NCI-H2081 (cell line): ENCODE data around the gene TJP2.
"Not testable (repeated sequence)": the region's sequence is repeated elsewhere in the genome, so short reads cannot be mapped to it uniquely, and the experiment has no call there.

ENCODE experiments used
- DNase-seq, 2 experiments: peaks; one replicate each; lab custom pipeline; 2025; lab: John Stamatoyannopoulos, UW

The TJP2 gene

GRCh38 chr9:69158471-69158870, 15.6 kb upstream of the TJP2 start:
- DNase-seq, result no peak

GRCh38 chr9:69164573-69164972, 9.5 kb upstream of the TJP2 start:
- DNase-seq, result not testable (repeated sequence)

- DNase-seq, result no peak
Observed at GRCh38 chr9:69165581-69165980, 8.5 kb upstream of the TJP2 start.

GRCh38 chr9:69168709-69169217, 5.3 kb upstream of the TJP2 start:
- DNase-seq, result peak; percentile 53 to 77

- DNase-seq, result no peak
Observed at GRCh38 chr9:69170231-69170630, 3.8 kb upstream of the TJP2 start.

- DNase-seq, result no peak
Observed at GRCh38 chr9:69171049-69171448, 3.0 kb upstream of the TJP2 start.

- no peak for DNase-seq
Observed at GRCh38 chr9:69171517-69171916, 2.6 kb upstream of the TJP2 start.

- DNase-seq, result no peak
Observed at GRCh38 chr9:69172895-69173294, 1.2 kb upstream of the TJP2 start.

GRCh38 chr9:69173497-69173890, 583 bp upstream of the TJP2 start:
- no peak for DNase-seq

- DNase-seq, result peak; percentile 29 to 40
Observed at GRCh38 chr9:69174616-69175463, 763 bp downstream of the TJP2 start.

- no peak for DNase-seq
Observed at GRCh38 chr9:69175486-69175885, 1.4 kb downstream of the TJP2 start.

- DNase-seq, result no peak
Observed at GRCh38 chr9:69176471-69177171, 2.5 kb downstream of the TJP2 start.

GRCh38 chr9:69178583-69179011, 4.5 kb downstream of the TJP2 start:
- DNase-seq, result no peak

GRCh38 chr9:69179037-69179436, 5.0 kb downstream of the TJP2 start:
- no peak for DNase-seq

- DNase-seq, result no peak
Observed at GRCh38 chr9:69180200-69180599, 6.1 kb downstream of the TJP2 start.

- DNase-seq, result no peak
Observed at GRCh38 chr9:69180670-69181069, 6.6 kb downstream of the TJP2 start.

GRCh38 chr9:69181908-69182353, 7.9 kb downstream of the TJP2 start:
- no peak for DNase-seq

GRCh38 chr9:69184266-69184665, 10.2 kb downstream of the TJP2 start:
- no peak for DNase-seq

GRCh38 chr9:69186841-69187611, 12.9 kb downstream of the TJP2 start:
- no peak for DNase-seq

GRCh38 chr9:69188975-69189374, 14.9 kb downstream of the TJP2 start:
- no peak for DNase-seq

- DNase-seq, result no peak
Observed at GRCh38 chr9:69190086-69190862, 16.2 kb downstream of the TJP2 start.

GRCh38 chr9:69190863-69191181, 16.7 kb downstream of the TJP2 start:
- DNase-seq, result no peak
